Stimulated activated naive CD8-positive, alpha-beta T cell treated with anti-CD3 and anti-CD28 coated beads, Interleukin-15, Interleukin-2, amounts not matched to agents 100 ng/mL and 50 ng/mL, for 24 hours (primary cell): Measurements from ENCODE around the gene FALEC.
"Not testable (repeated sequence)": the region's sequence is repeated elsewhere in the genome, so short reads cannot be mapped to it uniquely, and the experiment has no call there.

ENCODE experiments used
- H3K27ac Mint-ChIP-seq: one replicate; pipeline ENCODE4 v1.8.0; 2021; ENCODE audit warnings: mild to moderate bottlenecking, mixed read lengths
- H3K27me3 Mint-ChIP-seq: one replicate; pipeline ENCODE4 v1.8.0; 2021; ENCODE audit warnings: mixed read lengths
- H3K36me3 Mint-ChIP-seq: one replicate; pipeline ENCODE4 v1.8.0; 2021; ENCODE audit warnings: low read depth, mixed read lengths
- H3K4me1 Mint-ChIP-seq: one replicate; pipeline ENCODE4 v1.8.0; 2021; ENCODE audit warnings: low read depth, mixed read lengths
- H3K4me3 Mint-ChIP-seq: one replicate; pipeline ENCODE4 v1.8.0; 2021; ENCODE audit warnings: mild to moderate bottlenecking, mixed read lengths
- H3K9me3 Mint-ChIP-seq: one replicate; pipeline ENCODE4 v1.8.0; 2021; ENCODE audit warnings: mixed read lengths

Gene FALEC

DNA sequence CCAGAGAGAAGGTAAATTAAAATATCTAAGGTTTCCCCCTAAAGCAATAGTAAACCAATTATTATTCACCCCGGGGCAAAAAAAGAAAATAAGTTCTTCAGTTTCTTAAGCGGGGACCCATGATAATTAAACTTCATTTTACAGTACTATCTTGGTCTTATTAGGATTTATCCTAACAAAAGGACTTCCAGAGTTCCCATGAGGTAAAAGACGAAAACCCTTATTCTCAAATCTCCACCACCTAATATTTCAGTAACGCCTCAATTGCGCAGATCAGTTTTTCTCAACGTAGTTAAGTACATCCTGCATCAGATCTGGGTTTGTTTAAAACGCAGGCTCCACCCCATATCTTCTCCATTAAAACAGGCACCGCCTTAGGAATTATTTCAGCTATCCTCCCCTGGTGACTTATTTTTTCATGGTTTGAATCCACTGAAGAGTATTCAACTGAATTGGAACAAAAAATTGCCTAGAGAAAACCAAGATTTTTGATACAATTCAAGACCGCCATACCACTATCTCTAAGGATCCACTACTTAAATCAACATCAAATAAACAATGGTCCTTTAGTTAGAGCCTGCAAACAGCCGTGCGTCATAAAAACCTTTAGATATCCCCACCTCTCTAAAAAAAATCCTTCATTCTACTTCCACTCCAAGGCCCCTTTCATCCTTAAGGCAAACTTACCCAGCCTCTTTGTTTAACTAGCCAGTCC is 62.2 kb downstream of the FALEC start:
- H3K27me3 Mint-ChIP-seq = no peaks in the 10 kb centered on the region
- peak overlapping the region; percentile 100 for H3K4me3 Mint-ChIP-seq
- H3K9me3 Mint-ChIP-seq = no peaks in the 10 kb centered on the region
- peaks cover 60% of the 10 kb centered on the region for H3K4me1 Mint-ChIP-seq
- H3K27ac Mint-ChIP-seq = peak overlapping the region; percentile 99
- H3K36me3 Mint-ChIP-seq = peaks cover 67% of the 10 kb centered on the region

DNA sequence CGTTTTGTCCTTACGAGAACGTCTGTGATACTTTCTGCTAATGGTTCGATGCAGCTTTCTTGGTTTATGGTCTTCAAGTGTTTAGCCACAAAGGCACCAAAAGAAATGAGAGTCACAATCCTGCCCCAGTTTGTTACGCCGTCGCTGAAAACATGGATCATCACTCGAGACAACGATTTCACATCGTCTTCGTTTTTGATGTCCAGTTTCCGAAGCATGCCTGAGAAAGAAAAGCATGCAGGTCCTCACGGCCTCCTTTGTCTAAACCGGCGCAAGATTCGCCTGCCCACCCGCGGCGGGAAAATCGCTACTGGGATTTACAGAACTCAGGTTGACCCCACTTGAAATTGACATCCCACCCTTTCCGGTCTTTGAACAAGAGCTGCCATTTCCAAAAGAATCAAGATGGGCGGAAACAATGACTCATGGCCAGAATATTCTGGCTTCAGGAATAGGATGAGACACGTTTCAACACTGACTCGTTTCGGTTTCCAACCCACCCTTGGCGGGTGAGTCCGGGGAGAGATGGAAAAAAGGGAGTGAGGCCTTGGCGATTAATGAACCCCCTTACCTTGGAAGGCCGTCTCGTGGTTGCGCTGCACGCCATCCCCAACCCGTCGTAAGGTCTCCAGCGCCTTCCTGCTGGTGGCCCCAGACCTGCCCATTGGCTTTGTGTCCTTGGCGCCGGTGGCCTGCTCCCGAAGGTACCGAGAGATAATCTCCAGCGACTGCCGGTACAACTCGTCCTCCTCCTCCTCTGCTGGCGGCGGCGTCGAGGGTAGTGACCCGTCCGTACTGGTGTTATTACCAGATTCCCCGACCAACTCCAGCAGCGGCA is 62.9 kb downstream of the FALEC start:
- Mint-ChIP-seq H3K4me1 (peaks cover 53% of the 10 kb centered on the region), H3K27ac (peak overlapping the region; percentile 99), H3K27me3 (no peaks in the 10 kb centered on the region), H3K36me3 (peaks cover 59% of the 10 kb centered on the region), H3K9me3 (no peaks in the 10 kb centered on the region), H3K4me3 (peak overlapping the region; percentile 100)

DNA sequence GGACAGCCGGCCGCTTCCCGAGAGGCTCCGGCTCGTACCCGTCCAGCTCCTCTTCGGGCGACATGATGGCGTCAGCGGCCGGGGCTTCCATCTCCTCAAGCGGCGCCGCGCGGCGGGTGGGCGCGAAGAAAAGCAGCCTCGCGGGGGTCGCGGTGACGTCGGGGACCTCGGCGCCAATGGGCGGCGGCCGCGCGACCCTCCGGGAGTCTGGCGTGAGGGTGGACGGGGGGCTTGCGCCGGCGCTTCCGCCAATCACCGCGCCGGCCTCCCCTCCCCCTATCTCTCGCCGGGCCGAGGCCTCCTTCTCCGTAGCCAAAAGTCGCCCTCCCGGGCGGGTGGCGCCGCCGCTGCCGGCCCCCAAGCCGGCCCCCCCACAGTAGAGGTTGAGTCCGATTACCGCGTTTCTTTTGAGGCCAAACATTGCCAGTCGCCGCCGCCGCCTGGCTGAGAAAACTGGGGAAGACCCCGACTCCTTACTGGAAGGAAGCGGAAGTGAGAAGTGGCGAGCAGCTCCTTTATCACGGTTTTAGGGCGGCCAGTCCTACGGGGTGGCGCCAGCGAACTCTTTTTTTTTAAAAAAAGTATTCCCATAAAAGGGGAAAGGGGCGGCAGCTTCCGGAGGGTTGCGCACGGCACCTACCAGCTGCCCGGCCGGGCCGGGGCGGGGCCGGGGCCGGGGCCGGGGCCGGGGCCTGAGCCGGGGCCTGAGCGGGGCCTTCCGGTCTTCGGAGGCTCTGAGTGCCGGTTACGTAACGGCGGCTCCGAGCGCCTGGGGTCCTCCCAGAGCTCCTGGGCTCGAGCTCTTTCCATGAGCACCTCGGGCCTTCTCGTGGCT is 63.8 kb downstream of the FALEC start, which contains the start of gene MCL1:
Gene MCL1, minus strand, starts transcription at position 501 of the 835 bp plus-strand sequence. Its CDS starts 80 bp downstream, at position 421.
- Mint-ChIP-seq H3K4me3 (peak within 1 kb of the TSS; percentile 100), H3K27me3 (no peaks in the 10 kb centered on the region), H3K4me1 (peaks cover 44% of the 10 kb centered on the region), H3K36me3 (peaks cover 51% of the 10 kb centered on the region), H3K27ac (peak within 1 kb of the TSS; percentile 99), H3K9me3 (no peaks in the 10 kb centered on the region)

DNA sequence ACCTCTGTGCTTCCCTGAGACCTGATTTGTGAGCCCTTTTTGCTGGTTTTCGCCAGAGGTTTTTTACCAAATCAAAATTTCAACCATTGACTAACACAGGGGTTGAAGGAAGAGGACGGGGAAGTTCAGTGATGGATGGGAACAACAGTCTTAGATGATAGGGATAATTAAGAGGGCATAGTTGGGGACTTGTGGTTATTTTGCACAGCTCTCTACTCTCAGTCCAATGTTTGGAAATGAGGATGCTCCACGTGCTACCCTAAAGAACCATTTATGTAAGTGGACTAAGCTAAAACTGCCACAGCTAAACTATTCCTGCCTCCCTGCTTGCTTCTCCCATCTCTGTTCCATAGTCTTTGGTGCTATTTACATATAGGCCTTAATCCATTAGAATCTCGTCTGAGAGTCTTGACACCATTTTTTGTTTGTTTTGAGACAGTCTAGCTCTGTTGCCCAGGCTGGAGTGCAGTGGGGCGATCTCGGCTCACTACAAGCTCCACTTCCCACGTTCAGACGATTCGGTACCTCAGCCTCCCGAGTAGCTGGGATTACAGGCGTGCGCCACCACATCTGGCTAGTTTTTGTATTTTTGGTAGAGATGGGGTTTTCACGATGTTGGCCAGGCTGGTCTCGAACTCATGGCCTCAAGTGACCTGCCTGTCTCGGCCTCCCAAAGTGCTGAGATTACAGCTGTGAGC is 64.5 kb downstream of the FALEC start:
- H3K27me3 Mint-ChIP-seq = no peaks in the 10 kb centered on the region
- H3K36me3 Mint-ChIP-seq = peaks cover 43% of the 10 kb centered on the region
- H3K4me1 Mint-ChIP-seq = peaks cover 37% of the 10 kb centered on the region
- peak overlapping the region; percentile 93 for H3K27ac Mint-ChIP-seq
- H3K4me3 Mint-ChIP-seq = peak overlapping the region; percentile 93
- no peaks in the 10 kb centered on the region for H3K9me3 Mint-ChIP-seq

DNA sequence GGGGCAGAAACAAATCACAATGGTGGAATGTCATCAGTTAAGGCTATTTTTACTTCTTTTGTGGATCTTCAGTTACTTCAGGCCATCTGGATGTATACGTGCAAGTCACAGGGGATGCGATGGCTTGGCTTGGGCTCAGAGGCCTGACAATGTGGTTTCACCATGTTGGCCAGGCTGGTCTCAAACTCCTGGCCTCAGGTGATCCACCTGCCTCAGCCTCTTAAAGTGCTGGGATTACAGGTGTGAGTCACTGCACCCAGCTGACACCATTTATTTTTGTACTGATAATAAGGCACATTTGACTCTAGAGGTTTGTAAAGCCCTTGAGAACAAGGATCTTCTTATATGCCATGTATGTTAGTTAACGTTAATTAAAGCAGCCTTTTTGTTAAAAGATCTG is 65.4 kb downstream of the FALEC start:
- H3K36me3 Mint-ChIP-seq = peaks cover 34% of the 10 kb centered on the region
- H3K27me3 Mint-ChIP-seq = not testable (repeated sequence)

DNA sequence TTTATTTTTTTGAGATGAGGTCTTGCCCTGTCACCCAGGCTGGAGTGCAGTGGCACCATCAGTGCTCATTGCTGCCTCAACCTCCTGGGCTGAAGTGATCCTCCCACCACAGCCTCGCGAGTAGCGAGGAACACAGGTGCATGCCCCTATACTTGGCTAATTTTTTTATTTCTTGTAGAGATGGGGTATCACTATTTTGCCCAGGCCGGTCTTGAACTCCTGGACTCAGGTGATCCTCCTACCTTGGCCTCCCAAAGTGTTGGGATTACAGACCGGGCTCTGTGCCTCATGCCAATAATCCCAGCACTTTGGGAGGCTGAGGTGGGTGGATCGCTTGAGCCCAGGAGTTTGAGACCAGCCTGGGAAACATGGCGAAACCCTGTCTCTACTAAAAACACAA is 65.9 kb downstream of the FALEC start:
- not testable (repeated sequence) for H3K27ac Mint-ChIP-seq, H3K4me3 Mint-ChIP-seq, H3K9me3 Mint-ChIP-seq, H3K27me3 Mint-ChIP-seq
- Mint-ChIP-seq H3K36me3 (peaks cover 30% of the 10 kb centered on the region), H3K4me1 (peaks cover 29% of the 10 kb centered on the region)

More for the DNA sequence above, 65.4 kb downstream of the FALEC start:
- peak overlapping the region; percentile 93 for H3K4me3 Mint-ChIP-seq
- peaks cover 31% of the 10 kb centered on the region for H3K4me1 Mint-ChIP-seq
- peak overlapping the region; percentile 93 for H3K27ac Mint-ChIP-seq
- not testable (repeated sequence) for H3K9me3 Mint-ChIP-seq

DNA sequence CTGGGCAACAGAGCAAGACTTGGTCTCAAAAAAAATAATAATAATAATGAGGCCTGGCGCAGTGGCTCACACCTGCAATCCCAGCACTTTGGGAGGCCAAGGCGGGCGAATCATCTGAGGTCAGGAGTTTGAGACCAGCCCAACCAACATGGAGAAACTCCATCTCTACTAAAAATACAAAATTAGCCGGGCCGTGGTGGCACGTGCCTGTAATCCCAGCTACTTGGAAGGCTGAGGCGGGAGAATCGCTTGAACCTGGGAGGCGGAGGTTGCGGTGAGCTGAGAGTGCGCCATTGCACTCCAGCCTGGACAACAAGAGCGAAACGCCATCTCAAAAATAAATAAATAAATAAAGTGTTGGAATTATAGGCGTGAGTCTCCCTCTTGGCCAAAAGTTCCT is 66.4 kb downstream of the FALEC start:
- not testable (repeated sequence) for H3K27me3 Mint-ChIP-seq, H3K4me3 Mint-ChIP-seq, H3K9me3 Mint-ChIP-seq, H3K27ac Mint-ChIP-seq
- H3K36me3 Mint-ChIP-seq = peaks cover 24% of the 10 kb centered on the region
- peaks cover 29% of the 10 kb centered on the region for H3K4me1 Mint-ChIP-seq

DNA sequence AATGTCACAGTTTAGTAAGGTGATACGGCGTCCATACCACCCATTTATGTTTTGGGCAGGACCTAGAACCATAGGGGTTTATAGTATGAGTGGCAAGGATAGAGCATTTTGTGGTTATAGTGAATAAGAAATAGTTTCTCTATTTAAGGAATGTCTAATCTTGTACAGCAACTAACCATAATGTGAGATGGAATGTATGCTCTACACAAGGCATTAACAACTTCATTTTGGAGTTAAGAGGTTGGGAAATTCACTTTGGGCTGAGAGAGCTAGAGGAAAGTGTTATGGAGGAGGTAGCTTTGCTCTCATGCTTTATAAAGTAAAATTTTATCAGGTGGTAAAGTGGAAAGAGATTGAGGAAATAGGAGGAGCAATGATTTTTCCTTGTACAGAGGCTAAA is 66.8 kb downstream of the FALEC start:
- Mint-ChIP-seq H3K36me3 (peaks cover 20% of the 10 kb centered on the region), H3K27me3 (no peaks in the 10 kb centered on the region), H3K4me1 (peaks cover 29% of the 10 kb centered on the region), H3K27ac (peak overlapping the region; percentile 32), H3K9me3 (no peaks in the 10 kb centered on the region), H3K4me3 (no peak overlapping the region)
